ENCODE results near the gene TRABD2A.
"Not testable (repeated sequence)": the region's sequence is repeated elsewhere in the genome, so short reads cannot be mapped to it uniquely, and the experiment has no call there.

The TRABD2A gene

DNA sequence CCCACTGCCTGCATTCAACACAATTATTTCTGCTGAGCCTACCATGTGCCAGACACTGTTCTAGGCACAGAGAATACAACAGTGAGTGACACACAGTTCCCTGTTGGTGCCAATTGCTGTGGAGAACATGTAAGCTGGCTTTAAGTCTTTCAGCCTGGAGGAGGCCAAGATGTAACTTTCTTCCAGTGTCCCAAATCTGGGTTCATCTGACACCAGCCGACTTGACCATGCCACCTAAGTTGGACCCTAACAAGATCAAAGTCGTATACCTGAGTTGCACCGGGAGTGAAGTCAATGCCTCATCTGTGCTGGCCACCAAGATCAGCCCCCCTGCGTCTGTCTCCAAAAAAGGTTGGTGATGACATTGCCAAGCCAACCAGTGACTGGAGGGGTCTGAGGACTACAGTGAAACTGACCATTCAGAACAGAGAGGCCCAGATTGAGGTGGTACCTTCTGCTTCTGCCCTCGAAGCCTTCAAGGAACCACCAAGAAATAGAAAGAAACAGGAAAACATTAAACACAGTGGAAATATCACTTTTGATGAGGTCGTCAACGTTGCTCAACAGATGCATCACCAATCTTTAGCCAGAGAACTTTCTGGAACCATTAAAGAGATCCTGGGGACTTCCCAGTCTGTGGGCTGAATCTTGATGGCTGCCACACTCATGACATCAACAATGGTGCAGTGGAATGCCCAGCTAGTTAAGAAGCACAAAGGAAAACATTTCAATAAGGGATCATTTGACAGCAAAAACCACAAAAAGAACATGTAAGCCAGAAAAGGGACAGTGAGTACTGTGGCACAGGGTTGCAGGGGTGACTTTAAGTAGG lies 6.3 kb downstream of the TRABD2A start:
- no peak for DNase-seq (ENCODE audit: low read depth)
- no peak overlapping the region for H3K4me3 ChIP-seq (ENCODE audit: low read depth, low read length)
- TF ChIP-seq POLR2A (IDR thresholded peaks at IDR 0.05; ENCODE audit: extremely low read depth, insufficient read length) (no peak), MYC (IDR thresholded peaks at IDR 0.05; ENCODE audit: low read depth, low read length) (no peak)
- TF ChIP-seq, protein P1, sequence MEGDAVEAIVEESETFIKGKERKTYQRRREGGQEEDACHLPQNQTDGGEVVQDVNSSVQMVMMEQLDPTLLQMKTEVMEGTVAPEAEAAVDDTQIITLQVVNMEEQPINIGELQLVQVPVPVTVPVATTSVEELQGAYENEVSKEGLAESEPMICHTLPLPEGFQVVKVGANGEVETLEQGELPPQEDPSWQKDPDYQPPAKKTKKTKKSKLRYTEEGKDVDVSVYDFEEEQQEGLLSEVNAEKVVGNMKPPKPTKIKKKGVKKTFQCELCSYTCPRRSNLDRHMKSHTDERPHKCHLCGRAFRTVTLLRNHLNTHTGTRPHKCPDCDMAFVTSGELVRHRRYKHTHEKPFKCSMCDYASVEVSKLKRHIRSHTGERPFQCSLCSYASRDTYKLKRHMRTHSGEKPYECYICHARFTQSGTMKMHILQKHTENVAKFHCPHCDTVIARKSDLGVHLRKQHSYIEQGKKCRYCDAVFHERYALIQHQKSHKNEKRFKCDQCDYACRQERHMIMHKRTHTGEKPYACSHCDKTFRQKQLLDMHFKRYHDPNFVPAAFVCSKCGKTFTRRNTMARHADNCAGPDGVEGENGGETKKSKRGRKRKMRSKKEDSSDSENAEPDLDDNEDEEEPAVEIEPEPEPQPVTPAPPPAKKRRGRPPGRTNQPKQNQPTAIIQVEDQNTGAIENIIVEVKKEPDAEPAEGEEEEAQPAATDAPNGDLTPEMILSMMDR (IDR thresholded peaks at IDR 0.05; ENCODE audit: low read depth, low read length), result no peak
- TF ChIP-seq, protein P2, sequence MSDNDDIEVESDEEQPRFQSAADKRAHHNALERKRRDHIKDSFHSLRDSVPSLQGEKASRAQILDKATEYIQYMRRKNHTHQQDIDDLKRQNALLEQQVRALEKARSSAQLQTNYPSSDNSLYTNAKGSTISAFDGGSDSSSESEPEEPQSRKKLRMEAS (IDR thresholded peaks at IDR 0.05; ENCODE audit: low read depth, low read length), result no peak

DNA sequence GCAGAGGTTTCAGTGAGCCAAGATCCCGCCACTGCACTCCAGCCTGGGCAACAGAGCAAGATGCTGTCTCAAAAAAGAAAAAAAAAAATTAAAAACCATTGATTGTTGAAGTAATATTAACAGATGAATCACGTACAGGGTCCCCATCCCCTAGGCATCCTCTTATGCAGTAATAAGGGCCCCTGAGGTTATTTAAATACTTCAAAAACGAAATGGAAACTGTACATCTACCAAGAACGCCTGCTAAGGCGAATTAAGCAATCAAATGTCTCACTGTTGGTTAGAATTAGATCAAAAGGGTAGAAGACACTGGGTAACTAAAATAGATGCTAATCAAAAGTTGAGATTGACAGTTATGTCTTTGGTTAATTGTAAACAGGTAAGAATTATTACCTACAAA lies 7.5 kb downstream of the TRABD2A start:
- TF ChIP-seq, protein P2 (IDR thresholded peaks at IDR 0.05; ENCODE audit: low read depth, low read length), result no peak
- TF ChIP-seq POLR2A (IDR thresholded peaks at IDR 0.05; ENCODE audit: extremely low read depth, insufficient read length) (no peak), MYC (IDR thresholded peaks at IDR 0.05; ENCODE audit: low read depth, low read length) (no peak)
- TF ChIP-seq, protein P1 (IDR thresholded peaks at IDR 0.05; ENCODE audit: low read depth, low read length), result no peak
- no peak for DNase-seq (ENCODE audit: low read depth)
- H3K4me3 ChIP-seq (ENCODE audit: low read depth, low read length), result no peak overlapping the region

DNA sequence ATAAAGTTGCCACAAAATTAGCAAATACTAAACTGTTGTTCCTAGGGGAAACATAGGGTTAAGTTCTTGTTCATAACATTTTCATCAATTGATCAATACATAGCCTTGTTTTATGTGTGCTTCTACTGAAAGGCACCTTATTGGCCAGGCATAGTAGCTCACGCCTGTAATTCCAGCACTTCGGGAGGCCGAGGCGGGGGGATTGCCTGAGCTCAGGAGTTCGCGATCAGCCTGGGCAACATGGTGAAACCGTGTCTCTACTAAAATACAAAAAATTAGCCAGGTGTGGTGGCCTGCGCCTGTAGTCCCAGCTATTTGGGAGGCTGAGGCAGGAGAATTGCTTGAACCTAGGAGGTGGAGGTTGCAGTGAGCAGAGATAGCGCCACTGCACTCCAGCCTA lies 8.2 kb downstream of the TRABD2A start:
- not testable (repeated sequence) for DNase-seq (ENCODE audit: low read depth); H3K4me3 ChIP-seq (ENCODE audit: low read depth, low read length)

DNA sequence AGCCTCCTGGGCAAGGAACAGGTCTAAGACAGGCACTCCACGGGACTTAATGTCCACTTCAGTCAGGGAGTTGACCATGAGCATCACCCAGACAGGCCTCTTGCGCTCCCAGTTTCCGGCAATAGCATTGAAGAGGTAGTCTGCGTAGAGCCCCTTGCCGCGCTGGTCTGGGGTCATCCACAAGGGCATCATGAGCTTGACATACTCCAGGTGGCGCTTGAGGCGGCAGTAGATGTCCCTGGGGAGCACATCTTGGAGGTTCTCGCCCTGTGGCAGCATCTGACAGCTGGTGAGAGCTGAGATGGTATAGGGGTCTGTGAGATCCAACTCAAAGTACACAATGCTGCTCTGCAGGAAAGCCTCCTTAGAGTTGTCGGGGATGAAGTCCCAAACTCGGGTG lies 10.6 kb downstream of the TRABD2A start:
- H3K4me3 ChIP-seq (ENCODE audit: low read depth, low read length), result no peak overlapping the region
- TF ChIP-seq, protein P1 (IDR thresholded peaks at IDR 0.05; ENCODE audit: low read depth, low read length), result peak; percentile 6
- TF ChIP-seq, protein P2 (IDR thresholded peaks at IDR 0.05; ENCODE audit: low read depth, low read length), result no peak
- DNase-seq (ENCODE audit: low read depth), result no peak

DNA sequence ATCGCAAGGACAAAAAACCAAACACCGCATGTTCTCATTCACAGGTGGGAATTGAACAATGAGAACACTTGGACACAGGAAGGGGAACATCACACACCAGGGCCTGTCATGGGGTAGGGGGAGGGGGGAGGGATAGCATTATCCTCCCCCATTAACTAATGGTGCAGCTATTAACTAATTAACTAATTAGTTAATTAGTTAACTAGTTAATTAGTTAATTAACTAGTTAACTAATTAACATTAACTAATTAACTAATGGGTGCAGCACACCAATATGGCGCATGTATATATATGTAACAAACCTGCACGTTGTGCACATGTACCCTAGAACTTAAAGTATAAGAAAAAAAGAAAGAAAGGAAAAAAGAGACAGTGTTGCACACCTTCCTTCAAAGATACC lies 12.6 kb downstream of the TRABD2A start:
- H3K4me3 ChIP-seq (ENCODE audit: low read depth, low read length); DNase-seq (ENCODE audit: low read depth): not testable (repeated sequence)

DNA sequence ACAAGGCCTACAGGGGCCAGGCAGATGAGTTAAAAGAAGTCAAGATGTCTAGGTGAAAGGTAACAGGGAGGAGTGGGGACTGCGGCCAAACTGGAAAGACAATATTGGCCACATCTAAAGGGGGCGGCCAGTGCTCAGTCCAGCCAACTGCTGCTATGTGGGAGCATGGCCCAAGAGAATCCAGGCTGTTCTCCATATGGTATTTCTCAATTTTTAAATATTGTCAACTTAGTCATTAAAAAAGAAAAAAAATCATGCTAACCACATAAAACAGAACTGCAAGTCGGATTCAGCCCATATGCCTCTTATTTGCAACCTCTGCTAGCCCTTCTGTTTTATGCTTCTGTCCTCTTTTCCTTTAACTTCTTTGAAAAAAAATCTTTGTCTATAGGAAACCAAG lies 14.8 kb downstream of the TRABD2A start:
- no peak overlapping the region for H3K4me3 ChIP-seq (ENCODE audit: low read depth, low read length)
- no peak for DNase-seq (ENCODE audit: low read depth)
- TF ChIP-seq, protein P2 (IDR thresholded peaks at IDR 0.05; ENCODE audit: low read depth, low read length), result no peak
- TF ChIP-seq POLR2A (IDR thresholded peaks at IDR 0.05; ENCODE audit: extremely low read depth, insufficient read length) (no peak), MYC (IDR thresholded peaks at IDR 0.05; ENCODE audit: low read depth, low read length) (no peak)
- TF ChIP-seq, protein P1 (IDR thresholded peaks at IDR 0.05; ENCODE audit: low read depth, low read length), result no peak

DNA sequence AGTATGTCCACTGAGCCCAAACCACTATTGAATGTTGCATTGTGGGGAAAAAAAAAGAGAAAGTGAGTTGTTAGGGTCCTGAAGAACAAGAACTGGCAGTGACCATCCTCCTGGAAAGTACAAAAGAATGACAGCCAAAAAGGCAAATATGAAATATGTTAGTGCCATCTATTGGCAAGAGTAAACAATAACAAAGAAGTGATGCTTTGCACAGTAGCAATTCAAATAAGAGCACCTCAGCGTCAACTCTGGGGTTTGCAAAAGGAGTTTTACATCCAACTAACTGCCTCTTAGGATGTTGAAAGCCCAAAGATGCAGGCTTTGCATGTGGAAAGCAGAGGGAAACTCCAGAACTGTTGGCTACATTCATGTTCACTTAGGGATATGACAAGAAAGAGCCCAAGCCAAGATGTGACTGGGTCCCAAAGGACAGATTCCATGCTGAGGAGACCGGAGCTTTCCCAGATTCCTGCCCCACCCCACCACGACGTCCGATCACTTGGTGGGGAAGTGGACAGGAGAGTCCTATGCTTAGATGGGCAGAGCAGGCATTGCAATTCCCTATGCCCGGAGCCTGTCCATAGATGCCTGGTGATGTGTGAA lies 15.6 kb downstream of the TRABD2A start:
- no peak overlapping the region for H3K4me3 ChIP-seq (ENCODE audit: low read depth, low read length)
- TF ChIP-seq POLR2A (IDR thresholded peaks at IDR 0.05; ENCODE audit: extremely low read depth, insufficient read length) (no peak), MYC (IDR thresholded peaks at IDR 0.05; ENCODE audit: low read depth, low read length) (no peak)
- TF ChIP-seq, protein P1 (IDR thresholded peaks at IDR 0.05; ENCODE audit: low read depth, low read length), result peak; percentile 5
- DNase-seq (ENCODE audit: low read depth), result peak; percentile 56
